ENCODE measurements around the gene NUDT13. TPM values are rescaled to one million over a fixed set of nuclear protein-coding genes. Genes with fewer than 3 reads are reported as not detected.
"Not testable (repeated sequence)": the region's sequence is repeated elsewhere in the genome, so short reads cannot be mapped to it uniquely, and the experiment has no call there.

Gene NUDT13
- total RNA-seq, 1 experiment from 2014 or later, result 0.38 TPM

DNA sequence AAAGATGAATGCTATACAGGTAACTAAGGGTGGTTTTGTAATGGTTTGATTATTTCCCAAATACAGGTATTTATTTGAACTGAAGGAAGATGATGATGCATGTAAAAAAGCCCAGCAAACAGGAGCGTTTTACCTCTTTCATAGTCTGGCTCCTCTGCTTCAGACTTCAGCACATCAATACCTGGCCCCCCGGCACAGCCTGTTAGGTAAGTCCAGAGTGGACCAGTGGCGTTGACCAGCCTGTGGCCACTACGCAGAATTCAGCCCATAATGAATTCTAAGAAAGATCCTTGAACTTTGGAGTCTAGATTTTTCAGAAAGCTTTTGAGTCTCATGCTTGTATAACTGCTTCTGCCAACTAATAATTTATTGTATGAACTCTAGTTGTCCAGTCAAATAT is 9.7 kb downstream of the NUDT13 start:
- no peak for DNase-seq
- Histone ChIP-seq H3K27me3 (ENCODE audit: control insufficient read depth, insufficient read depth, low read length) (no peaks in the 10 kb centered on the region), H3K4me3 (ENCODE audit: insufficient read depth, low read depth, low read length) (no peak overlapping the region), H3K36me3 (replicated peaks; ENCODE audit: control insufficient read depth, insufficient read depth, low read length) (peaks cover 2% of the 10 kb centered on the region)

- no peak overlapping the region for H3K4me3 ChIP-seq (ENCODE audit: insufficient read depth, low read depth, low read length)
- H3K27me3 ChIP-seq (ENCODE audit: control insufficient read depth, insufficient read depth, low read length), result no peaks in the 10 kb centered on the region
- H3K36me3 ChIP-seq (replicated peaks; ENCODE audit: control insufficient read depth, insufficient read depth, low read length), result peaks cover 7% of the 10 kb centered on the region
- DNase-seq, result no peak
These were observed 16.1 kb downstream of the NUDT13 start for GRCh38 chr10:73126343-73126742.

DNA sequence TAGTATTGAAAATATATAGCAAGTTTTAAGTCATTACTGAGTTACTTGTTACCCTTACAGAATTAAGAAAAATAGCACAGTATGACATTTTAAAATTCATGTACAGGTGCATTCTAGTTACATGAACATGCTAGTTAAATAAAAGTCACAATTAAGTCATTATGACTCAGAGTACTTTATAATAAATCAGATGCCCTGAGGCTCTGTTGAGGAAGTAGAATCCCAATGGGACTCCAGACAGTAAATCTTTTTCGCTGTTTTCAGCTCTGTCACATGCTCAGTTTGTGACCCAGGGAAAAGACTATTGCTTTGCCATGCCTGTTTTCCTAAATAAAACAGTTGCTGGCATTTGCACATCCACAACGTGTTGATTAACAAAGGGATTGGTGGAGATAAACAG is 21.0 kb downstream of the NUDT13 start:
- no peak for DNase-seq
- no peak overlapping the region for H3K4me3 ChIP-seq (ENCODE audit: insufficient read depth, low read depth, low read length)
- peaks cover 8% of the 10 kb centered on the region for H3K36me3 ChIP-seq (replicated peaks; ENCODE audit: control insufficient read depth, insufficient read depth, low read length)
- H3K27me3 ChIP-seq (ENCODE audit: control insufficient read depth, insufficient read depth, low read length), result no peaks in the 10 kb centered on the region

DNA sequence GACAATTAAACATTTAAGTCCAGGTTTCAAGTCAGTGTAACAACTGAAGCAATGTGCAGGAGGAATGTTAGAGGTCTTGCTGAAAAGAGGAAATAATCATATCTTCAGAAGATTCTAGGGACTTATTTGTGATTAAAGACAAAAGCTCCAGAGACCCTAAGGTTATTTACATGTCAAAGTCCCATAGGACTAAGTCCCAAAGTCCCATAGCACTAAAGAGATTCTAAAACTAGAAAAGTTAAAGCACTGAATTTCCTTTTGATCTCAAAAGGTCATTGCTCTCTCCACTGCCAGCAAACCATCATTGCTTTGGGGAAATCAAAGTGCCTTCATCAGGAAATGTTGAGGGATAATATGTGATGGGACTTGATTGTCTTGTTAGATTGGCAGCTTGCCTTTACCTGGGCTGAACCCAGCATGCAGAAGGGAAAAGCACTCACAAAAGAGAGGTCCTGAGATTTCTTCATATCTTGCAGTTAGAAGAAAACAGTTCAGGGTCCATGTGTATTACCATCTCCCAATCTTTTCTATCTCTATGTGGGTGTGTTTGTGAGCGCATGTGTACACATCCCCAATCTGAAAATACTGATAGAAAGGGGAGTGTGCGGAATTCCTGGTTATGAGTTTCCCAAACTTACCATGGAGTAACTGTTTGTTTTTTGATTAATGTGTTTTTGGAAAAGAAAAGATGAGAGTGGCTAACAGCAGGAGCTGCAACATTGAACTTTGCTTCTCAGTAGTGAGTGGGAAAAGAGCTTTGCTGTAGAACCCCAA is 21.8 kb downstream of the NUDT13 start:
- no peaks in the 10 kb centered on the region for H3K27me3 ChIP-seq (ENCODE audit: control insufficient read depth, insufficient read depth, low read length)
- H3K36me3 ChIP-seq (replicated peaks; ENCODE audit: control insufficient read depth, insufficient read depth, low read length), result peaks cover 11% of the 10 kb centered on the region
- no peak for DNase-seq
- H3K4me3 ChIP-seq (ENCODE audit: insufficient read depth, low read depth, low read length), result no peak overlapping the region

DNA sequence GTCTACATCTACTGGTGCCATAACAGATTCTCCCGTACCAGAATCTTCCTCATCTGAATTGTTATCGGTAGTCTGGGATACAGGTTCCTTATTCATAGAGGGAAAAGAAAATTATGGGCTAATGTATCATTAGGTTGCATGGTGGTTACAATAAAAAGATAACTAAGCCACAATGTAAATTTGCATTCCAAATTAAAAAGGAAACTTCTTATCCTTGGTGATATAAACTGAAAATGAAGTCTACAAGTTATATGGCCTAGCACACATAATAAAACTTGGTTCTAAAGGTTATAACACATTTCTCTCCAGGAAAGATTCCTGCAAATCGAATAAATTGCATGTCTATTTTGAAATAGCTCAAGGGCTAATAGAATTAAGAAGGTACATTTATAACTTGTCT is 24.5 kb downstream of the NUDT13 start:
- H3K27me3 ChIP-seq (ENCODE audit: control insufficient read depth, insufficient read depth, low read length), result no peaks in the 10 kb centered on the region
- no peak overlapping the region for H3K4me3 ChIP-seq (ENCODE audit: insufficient read depth, low read depth, low read length)
- peaks cover 14% of the 10 kb centered on the region for H3K36me3 ChIP-seq (replicated peaks; ENCODE audit: control insufficient read depth, insufficient read depth, low read length)
- no peak for DNase-seq

DNA sequence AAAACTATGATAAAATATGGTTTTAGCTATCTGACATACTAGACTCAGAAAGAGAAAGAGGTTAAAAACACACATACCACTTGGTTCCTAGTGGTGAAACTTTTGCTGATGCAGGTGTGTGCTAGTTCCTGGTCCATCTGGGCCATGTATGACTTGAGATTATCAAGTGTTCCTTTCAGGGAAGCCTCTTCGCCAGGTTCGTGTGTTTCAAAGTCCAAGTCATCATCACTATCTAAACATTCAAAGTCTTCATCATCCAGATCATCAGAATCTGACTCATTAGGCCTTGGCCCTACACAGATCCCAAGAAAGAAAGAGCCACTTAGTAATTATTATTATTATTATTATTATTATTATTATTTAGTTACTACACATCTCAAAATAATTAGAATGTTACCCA is 26.4 kb downstream of the NUDT13 start:
- Histone ChIP-seq H3K36me3 (replicated peaks; ENCODE audit: control insufficient read depth, insufficient read depth, low read length) (peaks cover 16% of the 10 kb centered on the region), H3K27me3 (ENCODE audit: control insufficient read depth, insufficient read depth, low read length) (no peaks in the 10 kb centered on the region), H3K4me3 (ENCODE audit: insufficient read depth, low read depth, low read length) (no peak overlapping the region)
- no peak for DNase-seq

DNA sequence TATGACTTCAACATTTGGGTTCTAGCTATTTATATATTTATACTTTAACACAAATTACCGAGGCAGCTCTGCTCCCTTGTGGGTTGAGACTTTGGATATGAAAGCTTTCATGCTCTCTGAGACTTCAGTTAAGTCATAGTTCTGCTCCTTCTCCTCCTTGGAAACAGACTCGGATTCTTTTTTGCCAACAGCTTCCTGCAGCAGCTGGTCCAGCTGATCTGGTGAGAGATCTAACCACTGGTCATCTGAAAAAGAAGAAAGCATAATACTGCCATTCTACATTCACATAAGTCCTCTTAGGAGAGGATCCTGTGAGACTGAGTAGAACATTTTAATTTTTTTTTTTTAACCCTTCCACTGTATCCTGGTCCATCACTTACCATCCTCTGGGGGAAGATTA is 29.0 kb downstream of the NUDT13 start:
- no peak for DNase-seq

GRCh38 chr10:73141603-73142002 is 31.3 kb downstream of the NUDT13 start:
- H3K36me3 ChIP-seq (replicated peaks; ENCODE audit: control insufficient read depth, insufficient read depth, low read length), result peaks cover 15% of the 10 kb centered on the region

More for the DNA sequence above, 29.0 kb downstream of the NUDT13 start:
- no peak overlapping the region for H3K4me3 ChIP-seq (ENCODE audit: insufficient read depth, low read depth, low read length)
- H3K36me3 ChIP-seq (replicated peaks; ENCODE audit: control insufficient read depth, insufficient read depth, low read length), result peaks cover 17% of the 10 kb centered on the region
- H3K27me3 ChIP-seq (ENCODE audit: control insufficient read depth, insufficient read depth, low read length), result no peaks in the 10 kb centered on the region

DNA sequence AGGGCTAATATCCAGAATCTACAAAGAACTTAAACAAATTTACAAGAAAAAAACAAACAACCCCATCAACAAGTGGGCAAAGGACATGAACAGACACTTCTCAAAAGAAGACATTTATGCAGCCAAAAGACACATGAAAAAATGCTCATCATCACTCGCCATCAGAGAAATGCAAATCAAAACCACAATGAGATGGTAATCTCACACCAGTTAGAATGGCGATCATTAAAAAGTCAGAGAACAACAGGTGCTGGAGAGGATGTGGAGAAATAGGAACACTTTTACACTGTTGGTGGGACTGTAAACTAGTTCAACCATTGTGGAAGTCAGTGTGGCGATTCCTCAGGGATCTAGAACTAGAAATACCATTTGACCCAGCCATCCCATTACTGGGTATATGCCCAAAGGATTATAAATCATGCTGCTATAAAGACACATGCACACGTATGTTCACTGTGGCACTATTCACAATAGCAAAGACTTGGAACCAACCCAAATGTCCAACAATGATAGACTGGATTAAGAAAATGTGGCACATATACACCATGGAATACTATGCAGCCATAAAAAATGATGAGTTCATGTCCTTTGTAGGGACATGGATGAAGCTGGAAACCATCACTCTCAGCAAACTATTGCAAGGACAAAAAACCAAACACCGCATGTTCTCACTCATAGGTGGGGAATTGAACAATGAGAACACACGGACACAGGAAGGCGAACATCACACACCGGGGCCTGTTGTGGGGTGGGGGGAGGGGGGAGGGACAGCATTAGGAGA is 40.6 kb downstream of the NUDT13 start:
- not testable (repeated sequence) for H3K4me3 ChIP-seq (ENCODE audit: insufficient read depth, low read depth, low read length); DNase-seq; H3K27me3 ChIP-seq (ENCODE audit: control insufficient read depth, insufficient read depth, low read length); H3K36me3 ChIP-seq (replicated peaks; ENCODE audit: control insufficient read depth, insufficient read depth, low read length)

More at GRCh38 chr10:73141603-73142002, 31.3 kb downstream of the NUDT13 start:
- no peak for DNase-seq
- Histone ChIP-seq H3K27me3 (ENCODE audit: control insufficient read depth, insufficient read depth, low read length) (no peaks in the 10 kb centered on the region), H3K4me3 (ENCODE audit: insufficient read depth, low read depth, low read length) (no peak overlapping the region)

DNA sequence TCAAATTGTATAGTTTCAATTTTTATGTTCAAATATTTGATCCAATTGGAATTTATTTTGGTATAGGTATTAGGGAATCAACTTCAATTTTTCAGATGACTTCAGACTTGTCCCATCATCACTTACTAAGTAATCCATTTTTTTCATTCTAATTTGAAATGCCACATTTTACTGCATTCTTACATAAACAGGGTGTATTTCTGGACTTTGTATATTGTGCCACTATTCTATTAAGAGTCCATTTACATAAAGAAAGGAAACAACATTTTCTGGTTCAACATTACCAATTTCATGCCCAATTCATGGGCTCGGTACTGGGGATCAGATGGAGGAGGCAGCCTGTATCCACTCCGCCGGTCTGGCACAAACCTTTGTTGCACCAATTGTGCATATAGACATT is 41.8 kb downstream of the NUDT13 start:
- DNase-seq, result no peak
- H3K36me3 ChIP-seq (replicated peaks; ENCODE audit: control insufficient read depth, insufficient read depth, low read length), result peaks cover 5% of the 10 kb centered on the region
- no peak overlapping the region for H3K4me3 ChIP-seq (ENCODE audit: insufficient read depth, low read depth, low read length)

DNA sequence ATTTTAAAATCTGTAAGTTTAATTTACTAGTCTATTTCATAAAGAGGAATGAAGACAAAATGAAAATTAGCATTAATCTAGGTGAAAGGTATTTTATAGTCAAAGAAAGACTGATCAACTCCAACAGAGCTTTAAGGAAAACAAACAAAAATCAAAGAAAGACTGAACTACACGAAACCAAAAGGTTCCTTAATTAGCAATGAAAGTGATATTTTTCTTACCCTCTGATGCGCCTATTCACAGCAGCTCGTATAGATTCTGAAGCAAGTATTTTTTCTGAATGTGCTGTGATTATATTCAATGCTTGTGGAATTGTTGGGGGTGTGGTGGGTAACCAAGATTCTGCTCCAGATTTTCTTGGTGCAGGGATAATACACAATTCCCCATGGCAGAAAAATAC is 45.8 kb downstream of the NUDT13 start:
- Histone ChIP-seq H3K27me3 (ENCODE audit: control insufficient read depth, insufficient read depth, low read length) (no peaks in the 10 kb centered on the region), H3K36me3 (replicated peaks; ENCODE audit: control insufficient read depth, insufficient read depth, low read length) (peaks cover 2% of the 10 kb centered on the region), H3K4me3 (ENCODE audit: insufficient read depth, low read depth, low read length) (no peak overlapping the region)
- no peak for DNase-seq

More for the DNA sequence above, 41.8 kb downstream of the NUDT13 start:
- H3K27me3 ChIP-seq (ENCODE audit: control insufficient read depth, insufficient read depth, low read length), result no peaks in the 10 kb centered on the region

- H3K36me3 ChIP-seq (replicated peaks; ENCODE audit: control insufficient read depth, insufficient read depth, low read length), result peaks cover 9% of the 10 kb centered on the region
These were observed 48.9 kb downstream of the NUDT13 start for GRCh38 chr10:73159038-73159648.

GRCh38 chr10:73161079-73161478 is 50.8 kb downstream of the NUDT13 start:
- no peak overlapping the region for H3K4me3 ChIP-seq (ENCODE audit: insufficient read depth, low read depth, low read length)
- no peak for DNase-seq
- no peaks in the 10 kb centered on the region for H3K27me3 ChIP-seq (ENCODE audit: control insufficient read depth, insufficient read depth, low read length)
- H3K36me3 ChIP-seq (replicated peaks; ENCODE audit: control insufficient read depth, insufficient read depth, low read length), result peaks cover 9% of the 10 kb centered on the region

More at GRCh38 chr10:73159038-73159648, 48.9 kb downstream of the NUDT13 start:
- Histone ChIP-seq H3K4me3 (ENCODE audit: insufficient read depth, low read depth, low read length) (no peak overlapping the region), H3K27me3 (ENCODE audit: control insufficient read depth, insufficient read depth, low read length) (no peaks in the 10 kb centered on the region)
- peak; percentile 43 for DNase-seq

DNA sequence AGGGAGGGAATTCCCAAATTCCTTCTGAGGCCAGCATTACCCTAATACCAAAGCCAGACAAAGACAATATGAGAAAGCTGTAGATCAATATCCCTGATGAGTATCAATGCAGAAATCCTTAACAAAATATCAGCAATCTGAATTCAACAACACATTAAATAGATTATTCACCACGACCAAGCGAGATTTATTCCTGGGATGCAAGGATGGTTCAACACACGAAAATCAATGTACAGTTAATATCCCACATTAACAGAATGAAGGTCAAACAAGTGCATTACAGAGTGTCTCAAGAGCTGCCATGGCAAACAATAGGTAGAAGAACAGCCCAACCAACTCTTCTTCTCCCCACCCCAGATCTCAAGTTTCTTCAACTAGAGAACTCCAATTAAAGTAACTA is 51.4 kb downstream of the NUDT13 start:
- peaks cover 9% of the 10 kb centered on the region for H3K36me3 ChIP-seq (replicated peaks; ENCODE audit: control insufficient read depth, insufficient read depth, low read length)
- no peak for DNase-seq
- no peak overlapping the region for H3K4me3 ChIP-seq (ENCODE audit: insufficient read depth, low read depth, low read length)
- no peaks in the 10 kb centered on the region for H3K27me3 ChIP-seq (ENCODE audit: control insufficient read depth, insufficient read depth, low read length)

GRCh38 chr10:73163096-73163495 is 52.8 kb downstream of the NUDT13 start:
- H3K36me3 ChIP-seq (replicated peaks; ENCODE audit: control insufficient read depth, insufficient read depth, low read length), result peaks cover 9% of the 10 kb centered on the region
- H3K27me3 ChIP-seq (ENCODE audit: control insufficient read depth, insufficient read depth, low read length), result no peaks in the 10 kb centered on the region
- H3K4me3 ChIP-seq (ENCODE audit: insufficient read depth, low read depth, low read length), result no peak overlapping the region
- DNase-seq, result no peak

Data from H7 (cell line).